Hepatocyte (in vitro differentiated cells): Measurements from ENCODE around the gene BCAR1. TPM values are rescaled to one million over a fixed set of nuclear protein-coding genes. Genes with fewer than 3 reads are reported as not detected.

Source experiments
- DNase-seq: peaks from one replicate; pipeline ENCODE4 v3.0.0-alpha.2; 2016; ENCODE audit warnings: low spot score
- H2AFZ ChIP-seq: fragments of 200-600 bp; sonication (generic); 2 replicates; pipeline ENCODE4 v1.6.0; 2016; ENCODE audit warnings: antibody characterized with exemption, mild to moderate bottlenecking
- H3K27ac ChIP-seq: fragments of 200-600 bp; sonication (generic); 2 replicates; pipeline ENCODE4 v1.5.1; 2016; ENCODE audit warnings: mild to moderate bottlenecking
- H3K27me3 ChIP-seq: fragments of 200-600 bp; sonication (generic); 2 replicates; pipeline ENCODE4 v1.6.1; 2016
- H3K36me3 ChIP-seq: fragments of 200-600 bp; sonication (generic); replicated peaks from 2 replicates; pipeline ENCODE4 v1.5.1; 2016; ENCODE audit warnings: low read depth; ENCODE audit not compliant: insufficient read depth
- H3K4me1 ChIP-seq: fragments of 200-600 bp; sonication (generic); 2 replicates; pipeline ENCODE4 v1.5.1; 2016; ENCODE audit warnings: mild to moderate bottlenecking, moderate library complexity; ENCODE audit not compliant: insufficient read depth
- H3K4me2 ChIP-seq: fragments of 200-600 bp; sonication (generic); 2 replicates; pipeline ENCODE4 v1.6.0; 2016
- H3K4me3 ChIP-seq: fragments of 200-600 bp; sonication (generic); 2 replicates; pipeline ENCODE4 v1.5.1; 2016; ENCODE audit warnings: mild to moderate bottlenecking
- H3K79me2 ChIP-seq: fragments of 200-600 bp; sonication (generic); 2 replicates; pipeline ENCODE4 v1.6.0; 2017; ENCODE audit warnings: mild to moderate bottlenecking
- H3K9me2 ChIP-seq: fragments of 200-600 bp; sonication (generic); replicated peaks from 2 replicates; pipeline ENCODE4 v1.6.0; 2017; ENCODE audit warnings: mild to moderate bottlenecking; ENCODE audit not compliant: insufficient read depth
- H3K9me3 ChIP-seq: fragments of 200-600 bp; sonication (generic); 2 replicates; pipeline ENCODE4 v1.5.1; 2016; ENCODE audit warnings: low read depth, mild to moderate bottlenecking
- H4K20me1 ChIP-seq: fragments of 200-600 bp; sonication (generic); 2 replicates; pipeline ENCODE4 v1.6.0; 2016; ENCODE audit warnings: mild to moderate bottlenecking; ENCODE audit not compliant: insufficient read depth, poor library complexity, severe bottlenecking
- EZH2 ChIP-seq: fragments of 200-600 bp; sonication (generic); IDR thresholded peaks from 2 replicates; pipeline ENCODE4 v1.6.1; 2016; ENCODE audit warnings: antibody characterized with exemption, mild to moderate bottlenecking, borderline replicate concordance
- EZH2phosphoT487 ChIP-seq: fragments of 200-600 bp; sonication (generic); IDR thresholded peaks from one replicate; pipeline ENCODE4 v1.6.1; 2018; ENCODE audit warnings: antibody characterized with exemption, mild to moderate bottlenecking, low read depth, moderate library complexity; ENCODE audit not compliant: unreplicated experiment, severe bottlenecking
- WGBS: methylation state at CpG from one replicate; pipeline ENCODE4 v1.1.6; 2016; ENCODE audit warnings: low lambda C conversion rate; ENCODE audit errors: missing lambda C conversion rate; 5-methylcytosine and 5-hydroxymethylcytosine counted together
- polyA plus RNA-seq: library from polyadenylated mRNA; unstranded; fragments of >200 nt; fragmentation: Nextera tagmentation; extraction: Ambion mirVana; gene quantifications from 2 replicates; pipeline ENCODE4 v1.2.1, GENCODE V29; 2016
- total RNA-seq: library from RNA; depleted of rRNA; stranded (reverse); fragments of >200 nt; gene quantifications from 2 replicates; pipeline ENCODE4 v1.2.3, GENCODE V29; 2014
- TF ChIP-seq, protein P1 (sequence below): fragments of 200-600 bp; sonication (generic); IDR thresholded peaks from 2 replicates; pipeline ENCODE4 v1.5.1; 2016; ENCODE audit warnings: antibody characterized with exemption, mild to moderate bottlenecking; ENCODE audit not compliant: poor library complexity

BCAR1 gene
- total and polyA plus RNA-seq, 2 experiments from 2014 or later, result 77.3 to 112 TPM

DNA sequence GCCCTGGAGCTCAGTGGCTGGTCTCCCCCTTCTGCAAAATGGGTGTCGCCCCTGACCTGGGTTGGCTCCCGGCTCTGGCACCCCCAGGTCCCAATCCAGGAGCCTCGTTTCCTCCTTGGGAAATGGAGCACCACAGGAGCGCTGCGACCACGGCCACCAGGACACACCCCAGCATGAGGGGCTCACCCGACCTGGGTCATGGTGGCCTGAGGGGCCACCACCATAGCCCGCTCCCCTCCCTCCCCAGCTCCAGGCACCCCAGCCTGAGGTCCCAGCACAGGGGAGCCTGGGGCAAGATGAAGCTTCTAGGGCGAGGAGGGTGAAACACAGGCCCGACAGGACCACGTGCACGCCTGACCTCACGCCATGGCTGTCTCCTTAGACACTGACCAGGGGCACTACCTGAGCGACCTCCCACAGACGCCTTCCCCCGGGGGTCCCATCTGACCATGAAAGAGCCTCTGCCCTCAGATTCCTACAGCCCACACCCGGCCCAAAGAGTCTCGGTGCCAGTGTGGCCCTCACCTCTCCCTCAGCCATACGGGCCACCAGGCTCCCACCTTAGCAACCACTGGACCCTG is 11.8 kb downstream of the BCAR1 start:
- Histone ChIP-seq H3K4me2 (no peak overlapping the region), H3K27ac (peak overlapping the region; percentile 93), H3K4me3 (no peak overlapping the region), H3K9me2 (no peaks in the 10 kb centered on the region), H4K20me1 (peaks cover 21% of the 10 kb centered on the region), H3K9me3 (no peaks in the 10 kb centered on the region), H2AFZ (no peak overlapping the region), H3K4me1 (peaks cover 33% of the 10 kb centered on the region), H3K27me3 (no peaks in the 10 kb centered on the region), H3K79me2 (peaks cover 77% of the 10 kb centered on the region), H3K36me3 (no peaks in the 10 kb centered on the region)
- TF ChIP-seq, protein P1, sequence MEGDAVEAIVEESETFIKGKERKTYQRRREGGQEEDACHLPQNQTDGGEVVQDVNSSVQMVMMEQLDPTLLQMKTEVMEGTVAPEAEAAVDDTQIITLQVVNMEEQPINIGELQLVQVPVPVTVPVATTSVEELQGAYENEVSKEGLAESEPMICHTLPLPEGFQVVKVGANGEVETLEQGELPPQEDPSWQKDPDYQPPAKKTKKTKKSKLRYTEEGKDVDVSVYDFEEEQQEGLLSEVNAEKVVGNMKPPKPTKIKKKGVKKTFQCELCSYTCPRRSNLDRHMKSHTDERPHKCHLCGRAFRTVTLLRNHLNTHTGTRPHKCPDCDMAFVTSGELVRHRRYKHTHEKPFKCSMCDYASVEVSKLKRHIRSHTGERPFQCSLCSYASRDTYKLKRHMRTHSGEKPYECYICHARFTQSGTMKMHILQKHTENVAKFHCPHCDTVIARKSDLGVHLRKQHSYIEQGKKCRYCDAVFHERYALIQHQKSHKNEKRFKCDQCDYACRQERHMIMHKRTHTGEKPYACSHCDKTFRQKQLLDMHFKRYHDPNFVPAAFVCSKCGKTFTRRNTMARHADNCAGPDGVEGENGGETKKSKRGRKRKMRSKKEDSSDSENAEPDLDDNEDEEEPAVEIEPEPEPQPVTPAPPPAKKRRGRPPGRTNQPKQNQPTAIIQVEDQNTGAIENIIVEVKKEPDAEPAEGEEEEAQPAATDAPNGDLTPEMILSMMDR, result no peak
- TF ChIP-seq EZH2 (no peak), EZH2phosphoT487 (no peak)
- 90% methylated on average over 18 of the region's 19 CpGs for WGBS
- DNase-seq, result no peak

DNA sequence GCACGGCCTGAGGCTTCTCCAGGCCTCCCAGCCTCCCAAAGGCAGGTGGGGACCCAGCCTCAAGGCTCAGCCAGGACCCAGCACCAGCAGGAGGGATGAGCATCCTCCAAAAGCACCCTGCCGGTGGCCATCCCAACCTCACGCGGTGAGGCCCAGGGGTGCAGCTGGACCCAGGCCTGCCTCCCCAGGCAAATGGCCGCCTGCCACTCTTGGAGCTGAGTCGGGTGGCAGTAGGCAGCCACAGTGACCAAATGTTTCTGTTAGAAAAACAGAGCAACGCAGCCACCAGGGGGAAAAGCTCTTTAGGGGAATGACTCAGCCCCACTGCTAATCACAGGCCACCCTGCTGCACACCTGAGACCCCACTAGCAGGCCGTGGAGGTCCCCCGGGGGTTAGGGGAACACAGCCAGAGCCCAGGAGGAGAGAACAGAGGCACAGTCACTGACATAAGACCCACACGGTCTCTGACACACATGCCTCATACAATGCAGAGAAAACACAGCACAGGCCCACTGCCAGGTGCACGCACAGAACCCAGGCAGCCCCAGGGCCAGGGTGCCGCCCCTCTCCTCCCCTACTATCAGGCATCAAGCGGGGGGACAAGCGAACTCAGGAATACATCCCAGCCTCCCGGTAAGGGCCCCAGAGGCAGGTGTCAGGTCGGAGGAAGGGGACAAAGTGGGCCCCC is 12.4 kb downstream of the BCAR1 start:
- Histone ChIP-seq H3K27me3 (no peaks in the 10 kb centered on the region), H3K9me3 (no peaks in the 10 kb centered on the region), H3K4me3 (no peak overlapping the region), H3K9me2 (no peaks in the 10 kb centered on the region), H2AFZ (no peak overlapping the region), H3K36me3 (no peaks in the 10 kb centered on the region), H3K4me2 (peak overlapping the region; percentile 70), H3K79me2 (peaks cover 75% of the 10 kb centered on the region), H3K27ac (peak overlapping the region; percentile 93), H3K4me1 (peaks cover 26% of the 10 kb centered on the region), H4K20me1 (peaks cover 23% of the 10 kb centered on the region)
- DNase-seq, result no peak
- no peak for TF ChIP-seq EZH2
- TF ChIP-seq, protein P1, result peak; percentile 7
- TF ChIP-seq EZH2phosphoT487, result no peak
- 77% methylated on average over 16 of the region's 16 CpGs for WGBS

DNA sequence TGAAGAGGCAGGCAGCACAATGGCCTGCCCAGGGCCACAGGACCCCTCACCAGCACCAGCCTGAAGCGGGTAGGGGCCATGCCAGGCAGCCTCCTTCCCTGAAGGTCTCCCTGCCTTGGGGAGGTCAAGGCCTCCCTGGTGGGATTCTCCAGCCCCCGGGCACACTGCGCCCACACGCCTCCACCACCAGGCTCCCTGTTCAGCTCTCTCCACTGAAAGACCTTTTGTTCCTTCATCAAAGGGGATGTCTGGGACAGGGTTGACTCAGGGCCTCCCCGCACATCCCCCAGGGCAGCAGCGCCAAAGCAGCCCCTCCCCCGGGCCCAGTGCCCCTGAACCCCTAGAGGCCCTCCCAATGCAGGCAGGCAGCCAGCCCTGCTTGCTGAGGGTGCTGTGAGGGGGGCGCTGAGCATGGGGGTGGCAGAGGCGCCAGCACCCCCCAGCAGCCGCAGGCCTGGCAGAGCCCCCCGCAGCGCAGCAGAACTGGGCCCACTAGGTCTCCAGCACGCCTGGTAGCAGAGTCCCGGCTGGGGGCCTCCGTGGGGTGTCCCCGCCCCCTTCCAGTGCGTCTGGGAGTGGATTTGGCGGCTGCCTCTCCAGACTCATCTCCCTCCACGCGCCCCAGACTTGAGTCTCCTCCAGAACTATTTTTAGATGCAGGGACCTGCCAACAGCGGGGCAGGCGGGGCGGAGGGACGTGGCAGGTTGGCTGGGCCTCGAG is 13.1 kb downstream of the BCAR1 start:
- Histone ChIP-seq H3K27me3 (no peaks in the 10 kb centered on the region), H4K20me1 (peaks cover 28% of the 10 kb centered on the region), H3K4me3 (no peak overlapping the region), H3K4me1 (peaks cover 19% of the 10 kb centered on the region), H3K4me2 (peak overlapping the region; percentile 70), H3K79me2 (peaks cover 71% of the 10 kb centered on the region), H2AFZ (no peak overlapping the region), H3K9me2 (no peaks in the 10 kb centered on the region), H3K9me3 (no peaks in the 10 kb centered on the region), H3K36me3 (no peaks in the 10 kb centered on the region), H3K27ac (peak overlapping the region; percentile 93)
- no peak for TF ChIP-seq EZH2phosphoT487
- TF ChIP-seq, protein P1, result no peak
- no peak for TF ChIP-seq EZH2
- DNase-seq, result peak; percentile 88
- 69% methylated on average over 22 of the region's 25 CpGs for WGBS
